Muscle of back (tissue), 10 donors: ENCODE results near the gene PRDM15. TPM values are rescaled to one million over a fixed set of nuclear protein-coding genes. Genes with fewer than 3 reads are reported as not detected.

ENCODE experiments used
- polyA plus RNA-seq, 10 donors: library from polyadenylated mRNA; unstranded; fragments of 120-200 nt; gene quantifications; one replicate each; pipeline ENCODE4 v1.2.1, GENCODE V29; 2013; ENCODE audit not compliant: insufficient read length in 10 of 10

PRDM15 gene
- polyA plus RNA-seq, 10 donors = 3.4 to 6.6 (median 4.2) TPM

Other genes starting within 250 kb of the PRDM15 start
- gene RIPK4, start 112.3 kb downstream of the PRDM15 start, polyA plus RNA-seq = 1 to 10 TPM in 2 of 10 donors, under 1 TPM in 8; 0.15 to 3.1 (median 0.26) TPM
- gene C2CD2, start 74.7 kb upstream of the PRDM15 start, polyA plus RNA-seq = 10 to 100 TPM in 7 of 10 donors, 1 to 10 TPM in 3; 6.5 to 13.1 (median 10.9) TPM
- 1 to 10 TPM; 4.9 to 7.6 (median 5.9) TPM for gene ZBTB21, start 131.0 kb upstream of the PRDM15 start, polyA plus RNA-seq
- gene UMODL1, start 192.0 kb upstream of the PRDM15 start, polyA plus RNA-seq = under 1 TPM in 1 of 10 donors, not detected in 9; 0.04 TPM